GM12892 (cell line): ENCODE measurements around the gene SYNDIG1.

Experiments
- POLR2A ChIP-seq: IDR thresholded peaks from 2 replicates; pipeline ENCODE4 v1.6.1; 2011; ENCODE audit warnings: low read depth, low read length, control low read depth
- POLR2AphosphoS5 ChIP-seq: IDR thresholded peaks from 2 replicates; pipeline ENCODE4 v1.6.1; 2011; ENCODE audit warnings: low read depth, low read length, control low read depth

DNA sequence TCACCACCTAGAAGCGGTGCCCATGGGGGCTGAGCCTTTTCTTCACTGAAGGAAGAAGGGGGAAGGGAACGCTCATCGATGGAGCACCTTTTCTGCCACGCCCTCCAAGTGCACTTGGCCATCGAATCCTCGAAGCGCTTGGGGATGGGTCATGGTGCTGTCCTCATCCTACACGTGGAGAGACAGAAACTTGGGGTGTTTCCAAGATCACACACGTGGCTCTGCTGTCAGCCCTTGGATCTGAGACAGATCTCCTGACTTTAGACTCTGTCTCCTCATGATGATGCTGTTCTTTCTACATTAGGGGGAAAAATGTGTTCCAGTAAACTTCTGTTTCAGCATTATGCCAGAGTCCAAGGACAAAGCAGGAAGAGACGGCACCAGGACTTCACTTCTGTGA lies 78.5 kb downstream of the SYNDIG1 start:
- TF ChIP-seq POLR2AphosphoS5 (no peak), POLR2A (no peak)
